ENCODE measurements around the gene CNR2.
"Not testable (repeated sequence)": the region's sequence is repeated elsewhere in the genome, so short reads cannot be mapped to it uniquely, and the experiment has no call there.

The CNR2 gene

GRCh38 chr1:23916209-23917131, 3.3 kb upstream of the CNR2 start:
- peak; percentile 69 for DNase-seq

DNA sequence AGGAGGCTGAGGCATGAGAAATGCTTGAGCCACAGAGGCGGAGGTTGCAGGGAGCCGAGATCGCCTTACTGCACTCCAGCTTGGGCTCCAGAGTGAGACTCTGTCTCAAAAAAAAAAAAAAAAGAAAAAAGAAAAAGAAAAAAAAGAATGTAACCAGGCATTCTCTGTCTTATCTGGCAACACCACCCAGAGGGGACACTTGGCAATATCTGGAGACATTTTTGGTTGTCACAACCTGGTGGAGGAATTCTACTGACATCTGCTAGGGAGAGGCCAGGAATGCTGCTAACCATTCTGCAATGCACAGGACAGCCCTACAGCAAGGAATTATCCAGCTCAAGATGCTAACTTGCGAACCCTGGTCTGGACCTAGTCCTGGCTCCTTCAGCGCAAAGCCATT, 2.3 kb upstream of the CNR2 start:
- no peak for DNase-seq

- no peak for DNase-seq
Observed at GRCh38 chr1:23914921-23915320, 1.8 kb upstream of the CNR2 start.

- no peak for DNase-seq
Observed at GRCh38 chr1:23911921-23912320, 1.2 kb downstream of the CNR2 start.

GRCh38 chr1:23910553-23911246, 2.5 kb downstream of the CNR2 start:
- DNase-seq: peak; percentile 22

DNA sequence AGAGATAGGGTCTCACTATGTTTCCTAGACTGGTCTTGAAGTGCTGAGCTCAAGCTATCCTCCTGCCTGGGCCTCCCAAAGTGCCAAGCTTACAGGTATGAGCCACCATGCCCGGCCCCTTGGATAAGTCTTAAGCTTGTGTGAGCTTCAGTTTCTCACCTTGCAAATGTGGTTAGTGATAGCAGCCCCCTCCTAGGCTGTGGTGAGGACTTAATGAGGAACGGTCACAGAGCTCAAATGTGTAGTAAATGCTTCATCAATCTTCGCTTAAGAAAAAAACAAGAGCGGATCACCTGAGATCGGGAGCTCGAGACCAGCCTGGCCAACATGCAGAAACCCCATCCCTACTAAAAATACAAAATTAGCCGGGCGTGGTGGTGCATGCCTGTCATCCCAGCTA, 3.0 kb downstream of the CNR2 start:
- no peak for DNase-seq

GRCh38 chr1:23909412-23909811, 3.8 kb downstream of the CNR2 start:
- DNase-seq: no peak

- peak; percentile 27 for DNase-seq
Observed at GRCh38 chr1:23908453-23909341, 4.5 kb downstream of the CNR2 start.

GRCh38 chr1:23906731-23907130, 6.4 kb downstream of the CNR2 start:
- DNase-seq: no peak

DNA sequence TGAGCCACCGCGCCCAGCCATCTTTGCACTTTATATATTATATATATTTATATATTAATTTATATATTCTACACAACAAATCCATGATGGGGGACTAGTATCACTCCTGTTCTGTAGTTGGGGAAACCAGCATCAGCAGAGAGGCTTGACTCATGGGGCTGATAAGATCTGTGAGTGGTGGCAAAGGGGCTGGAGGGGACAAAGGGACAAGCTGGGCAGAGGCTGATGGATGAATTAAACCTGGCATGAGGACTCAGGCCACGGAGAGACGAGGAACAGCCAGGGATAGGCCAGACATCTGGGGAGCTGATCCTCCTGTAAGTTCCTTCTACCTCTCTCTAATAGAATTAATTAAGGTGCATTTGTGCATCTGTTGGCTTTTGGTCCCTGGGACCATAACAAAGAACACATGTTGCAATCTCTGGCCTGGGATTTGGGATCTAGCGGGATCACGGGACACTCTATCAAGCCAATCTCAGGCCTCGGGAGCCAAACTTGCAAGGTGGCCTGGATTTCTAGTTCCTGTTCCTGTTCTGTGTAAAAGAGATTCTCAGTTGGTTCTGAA, 7.6 kb downstream of the CNR2 start:
- DNase-seq: no peak

GRCh38 chr1:23904748-23905357, 8.3 kb downstream of the CNR2 start:
- DNase-seq: no peak

- DNase-seq: no peak
Observed at GRCh38 chr1:23903754-23904153, 9.4 kb downstream of the CNR2 start.

- no peak for DNase-seq
Observed at GRCh38 chr1:23902321-23903278, 10.6 kb downstream of the CNR2 start.

DNA sequence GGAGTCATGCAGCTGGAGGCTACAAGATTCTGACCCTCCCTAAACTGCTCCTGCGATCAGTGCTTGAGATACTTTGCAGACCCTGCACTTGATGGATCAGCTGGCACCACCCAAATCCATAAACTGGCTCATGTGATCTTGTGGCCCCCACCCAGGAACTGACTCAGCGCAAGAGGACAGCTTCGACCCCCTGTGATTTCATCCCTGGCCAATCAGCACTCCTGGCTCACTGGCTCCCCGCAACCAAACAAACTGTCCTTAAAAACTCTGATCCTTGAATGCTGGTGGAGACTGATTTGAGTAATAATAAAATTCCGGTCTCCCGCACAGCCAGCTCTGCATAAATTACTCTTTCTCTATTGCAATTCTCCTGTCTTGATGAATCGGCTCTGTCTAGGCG, 13.1 kb downstream of the CNR2 start:
- not testable (repeated sequence) for DNase-seq

- no peak for DNase-seq
Observed at GRCh38 chr1:23899070-23899469, 14.1 kb downstream of the CNR2 start.

- no peak for DNase-seq
Observed at GRCh38 chr1:23897083-23897482, 16.1 kb downstream of the CNR2 start.

DNA sequence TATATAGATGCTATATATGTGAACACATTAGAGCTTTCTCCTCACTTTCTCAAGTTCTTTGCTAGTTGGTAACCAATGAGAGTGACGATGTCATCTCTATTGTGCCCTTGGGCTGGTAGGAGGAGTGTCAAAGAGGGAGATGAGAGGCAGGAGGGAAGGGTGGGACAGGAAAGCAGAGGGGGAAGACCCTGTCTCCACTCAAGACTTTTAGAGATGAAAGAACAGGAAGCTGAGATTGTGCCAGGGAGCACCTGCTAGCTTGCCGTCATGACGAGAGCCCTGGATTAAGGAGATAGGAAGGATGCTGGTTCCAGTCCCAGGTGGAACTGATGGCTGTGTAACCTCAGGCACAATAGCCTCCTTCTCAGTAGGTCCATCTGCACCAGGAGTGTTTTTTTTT, 16.7 kb downstream of the CNR2 start:
- DNase-seq: no peak

GRCh38 chr1:23895993-23896392, 17.2 kb downstream of the CNR2 start:
- no peak for DNase-seq

DNA sequence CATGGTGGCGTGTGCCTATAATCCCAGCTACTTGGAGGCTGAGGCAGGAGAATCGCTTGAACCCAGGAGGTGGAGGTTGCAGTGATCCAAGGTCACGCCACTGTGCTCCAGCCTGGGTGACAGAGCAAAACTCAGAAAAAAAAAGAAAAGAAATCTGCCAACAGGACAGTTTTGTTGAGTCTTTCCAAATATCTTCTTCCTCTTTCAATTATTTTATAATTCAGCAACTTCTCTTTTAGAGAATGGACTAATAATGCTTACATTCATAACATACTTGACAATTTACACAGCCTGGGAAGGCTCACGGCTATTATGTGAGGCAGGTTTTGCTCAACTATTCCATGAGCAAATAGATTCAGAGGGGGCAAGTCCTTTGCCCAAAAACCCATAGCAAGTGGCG, 18.1 kb downstream of the CNR2 start:
- no peak for DNase-seq

- no peak for DNase-seq
Observed at GRCh38 chr1:23889074-23889473, 24.1 kb downstream of the CNR2 start.

- DNase-seq: no peak
Observed at GRCh38 chr1:23885222-23885621, 27.9 kb downstream of the CNR2 start.

Measured in CD4-positive, alpha-beta T cell treated with Interleukin-21 for 1 hour (primary cell).